MM.1S (cell line): ENCODE results near the gene RPS21.

Source experiments
- CTCF ChIP-seq: fragments of 300-600 bp; sonication (generic); IDR thresholded peaks from 2 replicates; pipeline ENCODE4 v1.5.1; 2016; ENCODE audit warnings: antibody characterized with exemption, low read length, mixed read lengths
- EZH2 ChIP-seq: fragments of 300-600 bp; sonication (generic); optimal IDR thresholded peaks from 2 replicates; pipeline ENCODE3; 2017; ENCODE audit warnings: low read depth, mild to moderate bottlenecking, antibody characterized with exemption, low read length, mixed read lengths

GRCh38 chr20:62428002-62428372 lies 41.1 kb downstream of the RPS21 start:
- no peak for TF ChIP-seq CTCF
- no peak for TF ChIP-seq EZH2
